HG02885 (cell line): ENCODE data around the gene PSME3.

Experiments used
- ATAC-seq: cut with Tn5 transposase; IDR thresholded peaks from one replicate; pipeline ENCODE4 v1.9.1; 2021; ENCODE audit warnings: mild to moderate bottlenecking; ENCODE audit not compliant: unreplicated experiment, poor library complexity

The PSME3 gene, protein sequence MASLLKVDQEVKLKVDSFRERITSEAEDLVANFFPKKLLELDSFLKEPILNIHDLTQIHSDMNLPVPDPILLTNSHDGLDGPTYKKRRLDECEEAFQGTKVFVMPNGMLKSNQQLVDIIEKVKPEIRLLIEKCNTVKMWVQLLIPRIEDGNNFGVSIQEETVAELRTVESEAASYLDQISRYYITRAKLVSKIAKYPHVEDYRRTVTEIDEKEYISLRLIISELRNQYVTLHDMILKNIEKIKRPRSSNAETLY

DNA sequence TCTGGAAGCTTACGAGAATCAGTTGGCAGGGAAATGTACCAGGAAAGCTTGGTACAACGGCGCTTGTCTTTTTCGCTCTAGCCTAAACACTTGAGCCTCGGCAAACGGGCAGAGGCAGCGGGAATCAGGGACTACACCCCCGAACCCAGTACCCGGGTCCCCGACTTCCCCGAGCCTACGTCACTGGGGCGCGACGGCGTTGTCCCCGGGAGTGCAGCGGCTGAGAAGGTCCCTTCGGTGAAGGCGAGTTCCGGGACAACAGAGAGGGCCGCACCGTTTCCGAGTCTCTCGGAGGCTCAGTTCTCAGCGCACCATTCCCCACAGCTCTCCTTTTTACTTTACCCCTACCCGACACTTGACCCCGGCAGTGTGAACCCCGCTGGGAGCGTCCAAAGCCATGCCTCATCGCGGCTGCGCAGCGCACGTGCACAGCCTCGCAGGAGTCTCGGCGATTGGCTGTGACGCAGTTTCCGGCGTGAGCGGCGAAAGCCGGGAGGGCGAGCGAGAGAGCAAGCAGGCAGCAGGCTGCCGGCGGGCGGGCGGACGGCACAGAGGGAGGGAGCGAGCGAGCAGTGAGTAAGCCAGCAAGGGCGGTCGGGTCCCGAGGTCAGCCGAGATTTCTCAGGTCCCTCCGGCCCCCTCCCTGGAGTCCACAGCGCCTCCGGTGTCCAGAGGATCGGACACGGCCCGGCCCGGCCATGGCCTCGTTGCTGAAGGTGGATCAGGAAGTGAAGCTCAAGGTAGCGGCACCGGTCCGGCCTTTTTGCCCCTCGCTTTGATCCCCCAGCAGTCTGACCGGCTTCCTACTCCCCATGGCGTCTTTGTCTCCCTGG lies at the start of gene PSME3:
TSS of gene PSME3 (plus strand) at position 464 of the 833 bp plus-strand sequence. CDS start at position 699, 235 bp downstream.
- ATAC-seq: peak; percentile 79

DNA sequence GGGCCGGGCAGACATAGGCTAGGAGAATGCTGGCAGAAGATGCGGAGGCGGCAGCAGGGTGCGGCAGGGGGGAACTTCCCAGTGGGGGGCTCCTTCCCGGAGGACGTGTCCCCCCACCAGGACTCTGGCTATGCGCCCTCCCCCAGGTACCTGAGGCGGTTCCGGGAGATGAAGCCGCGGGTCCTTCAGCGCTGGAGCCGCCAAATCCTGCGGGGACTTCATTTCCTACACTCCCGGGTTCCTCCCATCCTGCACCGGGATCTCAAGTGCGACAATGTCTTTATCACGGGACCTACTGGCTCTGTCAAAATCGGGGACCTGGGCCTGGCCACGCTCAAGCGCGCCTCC lies 49.4 kb upstream of the PSME3 start:
- no peak for ATAC-seq

DNA sequence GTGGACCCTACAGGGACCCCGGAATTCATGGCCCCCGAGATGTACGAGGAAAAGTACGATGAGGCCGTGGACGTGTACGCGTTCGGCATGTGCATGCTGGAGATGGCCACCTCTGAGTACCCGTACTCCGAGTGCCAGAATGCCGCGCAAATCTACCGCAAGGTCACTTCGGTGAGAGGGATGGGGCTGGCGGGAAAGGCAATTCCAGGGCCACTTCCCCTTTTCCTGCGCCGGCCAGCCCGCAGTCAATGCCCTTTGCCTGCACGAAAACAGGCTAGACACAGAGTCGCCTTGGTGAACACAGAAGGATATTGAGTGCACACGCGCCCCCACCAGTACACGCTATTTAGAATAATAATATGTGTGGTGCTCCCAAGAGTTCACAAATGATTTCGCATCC lies 48.8 kb upstream of the PSME3 start:
- ATAC-seq: no peak

DNA sequence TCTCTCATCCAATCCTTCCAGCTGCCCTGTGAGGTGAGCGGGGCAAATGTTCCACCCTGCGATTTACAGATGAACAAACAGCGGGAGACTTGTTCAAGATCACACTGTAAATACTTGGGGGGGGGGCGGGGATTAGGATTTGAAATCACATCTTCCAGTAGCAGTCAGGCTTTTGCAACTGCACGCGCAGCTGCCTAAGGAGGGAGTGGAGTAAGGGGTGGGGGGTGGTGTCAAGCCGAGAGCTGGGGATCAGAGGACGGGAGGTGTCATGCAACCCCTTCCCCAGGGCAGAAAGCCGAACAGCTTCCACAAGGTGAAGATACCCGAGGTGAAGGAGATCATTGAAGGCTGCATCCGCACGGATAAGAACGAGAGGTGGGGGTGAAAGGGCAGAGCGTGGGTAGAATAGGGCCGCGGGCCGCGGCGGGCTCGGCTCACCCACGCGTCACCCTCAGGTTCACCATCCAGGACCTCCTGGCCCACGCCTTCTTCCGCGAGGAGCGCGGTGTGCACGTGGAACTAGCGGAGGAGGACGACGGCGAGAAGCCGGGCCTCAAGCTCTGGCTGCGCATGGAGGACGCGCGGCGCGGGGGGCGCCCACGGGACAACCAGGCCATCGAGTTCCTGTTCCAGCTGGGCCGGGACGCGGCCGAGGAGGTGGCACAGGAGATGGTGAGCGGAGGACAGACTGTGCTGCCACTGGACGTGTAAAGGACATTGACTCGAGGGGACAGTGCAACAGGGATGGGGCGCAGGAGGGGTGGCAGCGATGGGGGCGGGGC lies 48.2 kb upstream of the PSME3 start:
- no peak for ATAC-seq

DNA sequence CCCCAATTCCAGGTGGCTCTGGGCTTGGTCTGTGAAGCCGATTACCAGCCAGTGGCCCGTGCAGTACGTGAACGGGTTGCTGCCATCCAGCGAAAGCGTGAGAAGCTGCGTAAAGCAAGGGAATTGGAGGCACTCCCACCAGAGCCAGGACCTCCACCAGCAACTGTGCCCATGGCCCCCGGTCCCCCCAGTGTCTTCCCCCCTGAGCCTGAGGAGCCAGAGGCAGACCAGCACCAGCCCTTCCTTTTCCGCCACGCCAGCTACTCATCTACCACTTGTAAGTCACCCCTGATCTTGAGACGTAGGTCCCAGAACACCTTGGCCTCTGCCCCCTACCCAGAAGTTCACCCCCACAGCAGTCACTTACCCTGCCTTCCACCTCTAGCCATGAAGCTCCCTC lies 45.9 kb upstream of the PSME3 start:
- no peak for ATAC-seq

DNA sequence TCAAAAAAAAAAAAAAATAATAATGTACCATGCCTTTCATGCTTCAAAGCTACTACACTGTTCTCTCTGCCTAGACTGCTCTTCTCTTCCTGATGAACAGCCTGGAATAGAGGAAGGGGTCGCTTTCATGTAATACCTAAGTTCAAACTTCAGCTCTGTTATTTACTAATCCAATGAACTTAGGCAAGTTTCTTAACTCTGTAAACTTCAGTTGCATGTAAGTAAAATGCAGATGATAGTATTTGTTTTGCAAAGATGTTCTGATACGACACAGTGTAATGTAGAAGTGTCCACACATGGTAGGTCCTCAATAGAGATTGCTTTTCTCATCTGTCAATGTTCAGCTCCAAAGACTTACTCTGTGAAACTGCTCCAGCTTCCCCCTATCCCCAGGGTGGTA lies 41.2 kb upstream of the PSME3 start:
- no peak for ATAC-seq

DNA sequence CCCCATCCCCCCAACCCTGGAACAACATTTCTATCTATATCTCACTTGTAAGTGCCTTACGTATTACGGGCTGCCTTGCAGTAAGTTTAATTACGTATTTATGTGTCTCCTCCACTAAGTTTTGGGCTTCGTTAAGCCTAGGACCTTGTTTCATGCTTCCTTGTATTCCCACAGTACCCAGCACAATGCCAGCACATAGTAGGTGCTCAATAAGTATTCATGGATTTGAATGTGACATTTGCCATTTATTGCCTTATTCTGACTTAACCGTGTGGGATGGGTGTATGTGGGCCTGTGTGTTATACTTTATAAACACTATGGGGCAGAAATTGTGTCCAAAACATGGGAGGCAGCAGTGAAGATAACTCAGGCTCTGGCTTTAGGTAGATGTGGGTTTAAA lies 40.7 kb upstream of the PSME3 start:
- no peak for ATAC-seq

DNA sequence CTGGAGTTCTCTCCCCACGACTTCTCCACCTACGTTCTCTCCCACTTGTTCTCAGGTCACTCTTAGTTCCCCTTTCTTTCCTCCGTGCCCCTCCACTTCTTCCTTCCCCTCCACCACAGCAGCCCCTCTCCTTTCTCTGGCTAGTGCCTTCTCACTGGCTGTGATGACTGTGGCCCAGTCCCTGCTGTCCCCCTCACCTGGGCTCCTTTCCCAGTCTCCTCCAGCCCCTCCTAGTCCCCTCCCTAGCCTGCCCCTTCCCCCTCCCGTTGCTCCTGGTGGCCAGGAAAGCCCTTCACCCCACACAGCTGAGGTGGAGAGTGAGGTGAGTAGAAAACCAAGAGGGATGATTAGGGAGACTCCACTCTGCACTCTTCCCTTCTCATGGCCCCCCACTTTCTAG lies 38.1 kb upstream of the PSME3 start:
- ATAC-seq: no peak

DNA sequence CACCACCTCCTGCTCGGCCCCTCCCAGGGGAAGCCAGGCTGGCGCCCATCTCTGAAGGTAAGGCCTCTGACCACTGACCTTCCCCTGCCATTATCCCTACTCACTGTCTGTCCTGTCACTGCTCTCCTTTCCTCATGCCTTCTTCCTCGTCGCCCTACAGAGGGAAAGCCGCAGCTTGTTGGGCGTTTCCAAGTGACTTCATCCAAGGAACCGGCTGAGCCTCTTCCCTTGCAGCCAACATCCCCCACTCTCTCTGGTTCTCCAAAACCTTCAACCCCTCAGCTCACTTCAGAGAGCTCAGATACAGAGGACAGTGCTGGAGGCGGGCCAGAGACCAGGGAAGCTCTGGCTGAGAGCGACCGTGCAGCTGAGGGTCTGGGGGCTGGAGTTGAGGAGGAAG lies 37.7 kb upstream of the PSME3 start:
- no peak for ATAC-seq

DNA sequence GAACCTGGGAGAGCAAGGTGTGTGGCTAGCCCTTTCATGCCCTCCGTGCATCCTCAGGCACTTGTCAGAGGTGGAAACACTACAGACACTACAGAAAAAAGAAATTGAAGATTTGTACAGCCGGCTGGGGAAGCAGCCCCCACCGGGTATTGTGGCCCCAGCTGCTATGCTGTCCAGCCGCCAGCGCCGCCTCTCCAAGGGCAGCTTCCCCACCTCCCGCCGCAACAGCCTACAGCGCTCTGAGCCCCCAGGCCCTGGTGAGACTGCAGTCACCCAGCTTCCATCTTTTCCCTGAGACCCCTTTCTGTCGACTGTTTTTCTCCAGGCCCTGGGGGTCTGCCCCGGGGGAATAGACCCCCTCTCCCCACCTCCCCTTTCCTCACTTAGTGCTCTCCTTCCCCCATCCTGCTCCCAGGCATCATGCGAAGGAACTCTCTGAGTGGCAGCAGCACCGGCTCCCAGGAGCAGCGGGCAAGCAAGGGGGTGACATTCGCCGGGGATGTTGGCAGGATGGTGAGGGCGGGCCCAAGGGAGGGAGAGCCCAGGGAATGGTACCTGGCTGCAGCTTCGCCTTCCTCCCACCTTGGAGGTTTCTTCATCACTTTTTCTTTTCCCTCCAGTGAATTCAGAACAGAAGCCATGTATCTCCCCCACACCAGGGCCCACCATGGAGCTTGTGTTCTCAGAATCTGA lies 37.0 kb upstream of the PSME3 start:
- ATAC-seq: no peak

DNA sequence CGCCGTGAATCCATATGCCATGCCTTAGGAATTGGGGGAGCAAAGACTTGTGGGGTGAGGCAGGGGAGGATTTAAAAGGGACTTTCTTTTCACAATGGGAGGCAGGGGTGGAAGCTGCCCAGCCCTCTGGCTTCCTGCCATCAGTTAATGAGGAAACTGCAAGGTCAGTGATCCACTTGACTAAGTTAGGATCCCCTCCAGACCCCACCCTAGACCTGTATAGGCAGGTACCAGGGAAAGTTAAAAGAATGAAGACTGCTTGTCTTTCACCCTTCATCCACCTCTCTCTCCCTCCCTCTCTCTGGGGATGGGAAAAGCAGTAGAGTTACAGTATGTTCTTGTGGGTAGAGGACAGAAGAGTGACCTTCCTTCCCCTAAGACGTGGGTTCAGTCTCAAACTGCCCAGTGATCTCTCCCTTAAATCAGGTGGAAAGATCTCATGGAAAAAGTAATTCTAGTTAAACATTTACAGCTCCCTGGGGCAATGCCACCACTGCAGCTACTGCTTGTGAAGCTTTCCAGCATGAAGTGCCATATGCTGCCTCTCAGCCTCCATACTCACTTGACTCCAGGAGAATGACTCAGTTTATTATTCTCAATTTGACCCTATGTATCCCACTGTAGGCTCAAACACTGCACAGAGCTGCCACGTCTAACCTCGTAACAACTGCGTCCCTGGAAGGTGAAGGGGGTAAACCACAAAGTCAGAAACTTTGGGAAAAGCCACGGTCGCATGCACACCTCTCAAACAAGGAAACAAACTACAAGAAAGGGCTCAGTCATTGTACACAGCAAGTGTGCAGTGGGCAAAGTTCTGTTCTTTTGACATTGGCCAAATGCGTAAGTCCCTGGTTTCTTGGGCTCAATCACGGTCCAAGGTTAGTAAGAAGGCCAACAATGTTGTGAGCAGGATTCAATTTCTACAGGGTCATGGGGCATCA lies 35.9 kb upstream of the PSME3 start:
- ATAC-seq: no peak

DNA sequence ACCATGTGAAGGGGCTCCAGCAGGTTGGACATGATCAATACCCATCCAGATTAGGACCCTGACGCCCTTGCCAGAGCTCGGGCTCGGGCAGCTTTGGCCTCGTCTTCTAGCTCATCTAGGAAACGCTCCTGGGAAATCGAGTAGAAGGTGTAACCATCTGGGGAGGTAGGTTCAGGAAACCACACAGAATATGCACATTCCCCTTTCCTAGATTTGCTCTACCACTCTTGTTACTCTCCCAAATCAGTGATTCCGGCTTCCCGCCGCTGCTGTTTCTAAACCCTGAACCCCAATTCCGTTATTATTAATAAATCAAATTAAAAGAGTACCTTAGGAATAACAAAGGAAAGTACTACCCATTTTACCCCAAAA lies 35.2 kb upstream of the PSME3 start:
- no peak for ATAC-seq

DNA sequence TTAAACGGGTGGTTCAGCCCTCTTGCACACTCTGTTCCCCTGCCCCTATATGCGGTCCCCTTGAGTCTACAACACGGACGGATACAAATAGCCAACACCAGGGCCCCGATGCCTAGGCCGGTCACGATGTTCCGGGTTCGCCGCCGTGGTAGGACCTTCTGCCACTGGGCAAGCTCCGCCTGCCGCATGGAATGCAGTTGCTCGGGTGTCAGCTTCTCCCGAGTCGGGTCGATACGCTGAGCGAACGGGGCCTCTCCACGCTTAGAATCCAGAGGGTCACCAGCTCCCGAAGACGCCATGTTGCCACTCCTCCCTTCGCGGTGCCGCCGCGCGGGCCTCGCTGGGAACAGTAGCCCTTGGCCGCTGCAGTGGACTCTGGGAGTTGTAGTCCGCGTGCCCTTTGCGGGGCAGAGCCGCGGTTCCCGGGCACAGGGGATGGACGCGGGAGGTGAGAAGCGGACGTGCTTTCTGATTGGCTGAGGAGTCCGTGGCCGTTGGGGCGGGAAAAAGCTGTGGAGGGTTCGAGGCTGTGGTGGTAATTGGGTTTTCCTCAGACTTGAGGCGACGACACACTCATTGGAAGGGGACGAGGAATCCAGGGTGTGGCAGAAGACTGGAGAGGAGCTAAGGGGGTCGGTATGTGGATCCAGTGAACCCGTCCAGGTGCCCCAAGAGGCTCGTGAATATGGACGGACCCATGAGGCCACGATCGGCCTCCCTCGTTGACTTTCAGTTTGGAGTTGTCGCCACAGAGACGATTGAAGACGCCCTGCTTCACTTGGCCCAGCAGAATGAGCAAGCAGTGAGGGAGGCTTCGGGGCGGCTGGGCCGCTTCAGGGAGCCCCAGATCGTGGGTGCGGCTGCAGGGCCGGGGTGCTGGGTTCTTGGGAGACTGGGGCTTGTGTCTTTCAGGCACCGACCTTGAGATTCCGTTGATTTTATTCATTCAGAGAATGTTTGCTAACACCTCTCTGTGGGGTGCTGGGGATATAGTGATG lies 34.5 kb upstream of the PSME3 start, which contains the start of the genes CNTD1 and COA3:
TSS of gene CNTD1 (plus strand) at position 479 of the 998 bp plus-strand sequence. CDS start at position 686, 207 bp downstream.
TSS of gene COA3 (minus strand) at position 322 of the 998 bp plus-strand sequence. CDS start at position 299, 23 bp downstream.
- ATAC-seq: peak; percentile 85

DNA sequence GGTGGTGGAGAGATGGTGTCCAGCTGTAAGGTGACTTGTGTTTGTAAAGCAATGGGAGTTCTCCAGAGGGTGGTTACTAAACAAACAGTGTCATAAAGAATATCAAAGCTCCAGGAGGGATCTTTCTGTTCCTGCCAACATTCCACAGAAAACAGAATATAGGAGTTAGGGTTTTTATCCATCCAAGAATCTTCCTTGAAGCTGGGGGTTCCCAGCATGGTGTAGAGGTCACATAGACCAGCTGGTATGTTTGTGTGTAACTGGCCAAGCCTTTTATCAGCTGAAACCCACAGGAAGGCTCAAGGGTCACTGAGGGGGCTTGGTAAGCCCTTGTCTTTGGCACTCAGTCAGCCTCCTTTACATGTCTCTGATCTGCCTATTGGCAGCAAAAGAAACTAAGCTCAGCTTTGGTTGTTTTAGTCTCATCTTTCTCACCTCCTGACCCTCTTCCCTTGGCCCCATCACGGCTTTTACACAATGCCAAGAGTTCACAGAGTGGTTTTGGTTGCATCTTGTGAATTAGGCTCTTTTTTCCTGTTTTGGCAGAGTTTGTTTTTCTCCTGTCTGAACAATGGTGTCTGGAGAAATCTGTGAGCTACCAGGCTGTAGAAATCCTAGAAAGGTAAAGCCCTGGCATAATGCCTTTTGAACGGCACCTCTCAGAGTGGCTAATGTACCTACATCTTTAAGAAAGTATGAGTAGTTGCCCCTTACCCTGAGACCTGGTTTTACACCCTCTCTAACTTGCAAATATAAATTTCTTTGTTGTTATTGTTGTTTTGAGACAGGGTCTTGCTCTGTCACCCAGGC lies 29.9 kb upstream of the PSME3 start:
- no peak for ATAC-seq

DNA sequence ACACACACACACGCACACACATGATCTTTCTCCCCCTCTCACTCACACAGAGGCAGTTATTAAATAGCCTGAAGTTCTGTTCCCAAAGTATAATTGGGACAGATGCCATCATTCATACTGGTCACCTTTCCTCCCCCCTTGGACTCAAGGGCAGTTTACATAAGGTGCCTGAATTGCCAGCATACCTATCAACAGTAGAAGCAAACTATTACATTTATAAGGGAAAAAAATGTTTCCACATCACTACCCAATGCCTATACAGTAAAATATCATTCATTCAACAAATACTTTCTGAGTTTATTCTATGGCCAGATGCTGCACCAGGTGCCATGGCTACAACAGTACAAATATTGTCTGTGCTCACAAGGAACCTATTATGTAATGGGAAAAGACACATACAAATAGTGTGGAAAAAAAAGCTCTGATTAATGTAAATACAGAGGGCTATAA lies 28.3 kb upstream of the PSME3 start:
- ATAC-seq: no peak

DNA sequence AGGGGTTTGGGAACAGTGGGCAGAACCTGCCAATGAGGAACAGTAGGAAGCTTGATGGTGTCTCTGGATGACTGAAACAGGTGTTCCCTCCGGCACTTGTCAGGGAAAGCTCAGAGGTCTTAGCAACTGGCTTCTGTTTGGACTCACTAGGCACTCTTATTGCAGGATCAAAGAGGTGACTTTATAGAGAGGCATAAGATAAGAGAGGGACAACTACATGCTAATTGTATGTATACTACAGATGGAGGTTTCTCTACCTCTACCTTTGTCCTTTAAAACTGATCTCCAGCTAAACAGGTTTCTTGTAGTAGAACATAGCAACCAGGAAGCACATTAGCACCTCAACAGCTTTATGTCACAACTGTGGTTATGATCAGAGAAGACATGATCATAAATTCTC lies 26.9 kb upstream of the PSME3 start:
- ATAC-seq: no peak

DNA sequence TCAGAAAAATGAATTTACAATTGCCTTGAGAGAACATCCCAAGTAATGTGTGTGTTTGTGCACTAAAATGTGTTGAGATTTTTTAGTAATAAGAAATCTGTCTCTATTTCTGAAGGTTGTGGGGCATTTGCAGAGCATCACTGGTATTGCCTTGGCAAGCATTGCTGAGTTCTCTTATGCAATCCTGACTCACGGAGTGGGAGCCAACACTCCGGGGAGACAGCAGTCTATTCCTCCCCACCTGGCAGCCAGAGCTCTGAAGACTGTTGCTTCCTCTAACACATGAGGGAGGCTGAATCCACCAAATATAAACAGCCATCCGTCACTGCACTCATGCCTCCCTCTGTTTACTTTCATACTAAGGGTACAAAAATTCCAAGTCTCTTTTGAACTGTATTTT lies 23.9 kb upstream of the PSME3 start:
- no peak for ATAC-seq
